WTC11 (cell line): ENCODE results near the gene WDHD1. TPM values are rescaled to one million over a fixed set of nuclear protein-coding genes. Genes with fewer than 3 reads are reported as not detected.

Experiments used
- ATAC-seq: fragments of 200-7000 bp; cut with Tn5 transposase; 2 replicates; pipeline ENCODE4 v1.10.0; 2021; ENCODE audit warnings: mild to moderate bottlenecking, moderate library complexity
- CTCF ChIA-PET: fragments of 300-600 bp; sonication (Branson Sonifier 250); formaldehyde crosslinking; loops from one replicate; lab custom pipeline; 2021; ENCODE audit warnings: antibody characterized with exemption; lab: Charles Lee
- POLR2A ChIA-PET: fragments of 350-600 bp; sonication (Branson Sonifier 250); formaldehyde crosslinking; loops from one replicate; lab custom pipeline; 2021; ENCODE audit warnings: antibody characterized with exemption; lab: Charles Lee
- DNase-seq: peaks from one replicate; pipeline ENCODE4 v3.0.0; 2021; ENCODE audit warnings: low spot score
- H3K27ac Mint-ChIP-seq: 2 replicates; pipeline ENCODE4 v1.8.0; 2021; ENCODE audit warnings: mixed read lengths
- H3K27me3 Mint-ChIP-seq: 2 replicates; pipeline ENCODE4 v1.8.0; 2021; ENCODE audit warnings: low read depth, mild to moderate bottlenecking, moderate library complexity, mixed read lengths
- H3K36me3 Mint-ChIP-seq: 2 replicates; pipeline ENCODE4 v1.8.0; 2021; ENCODE audit warnings: mixed read lengths
- H3K4me1 Mint-ChIP-seq: 2 replicates; pipeline ENCODE4 v1.8.0; 2022; ENCODE audit warnings: mixed read lengths
- H3K4me3 Mint-ChIP-seq: 2 replicates; pipeline ENCODE4 v1.8.0; 2021; ENCODE audit warnings: mild to moderate bottlenecking, moderate library complexity, mixed read lengths
- H3K9me3 Mint-ChIP-seq: 2 replicates; pipeline ENCODE4 v1.8.0; 2021; ENCODE audit warnings: mixed read lengths
- ATF1 ChIP-seq: sonication (generic); formaldehyde crosslinking; IDR thresholded peaks from 2 replicates; pipeline ENCODE4 v1.8.1; 2023; ENCODE audit warnings: mild to moderate bottlenecking, moderate library complexity, missing genetic modification reagents
- ATF2 ChIP-seq: sonication (generic); formaldehyde crosslinking; IDR thresholded peaks from 2 replicates; pipeline ENCODE4 v1.8.1; 2022; ENCODE audit warnings: low read depth, missing genetic modification reagents, borderline replicate concordance
- CBFB ChIP-seq: sonication (generic); formaldehyde crosslinking; IDR thresholded peaks from 2 replicates; pipeline ENCODE4 v1.8.1; 2022; ENCODE audit warnings: mild to moderate bottlenecking, low read depth, missing genetic modification reagents
- E2F4 ChIP-seq: sonication (generic); formaldehyde crosslinking; IDR thresholded peaks from 2 replicates; pipeline ENCODE4 v1.8.1; 2022; ENCODE audit warnings: low read depth, mild to moderate bottlenecking, moderate library complexity, missing genetic modification reagents, borderline replicate concordance
- ERG ChIP-seq: fragments of 250-450 bp; sonication (Bioruptor Pico); IDR thresholded peaks from 2 replicates; pipeline ENCODE4 v1.8.0; 2021; ENCODE audit warnings: mild to moderate bottlenecking
- FOXJ3 ChIP-seq: sonication (generic); formaldehyde crosslinking; IDR thresholded peaks from 2 replicates; pipeline ENCODE4 v1.9.0; 2021; ENCODE audit warnings: missing genetic modification reagents, mild to moderate bottlenecking, borderline replicate concordance
- FOXK1 ChIP-seq: sonication (generic); formaldehyde crosslinking; IDR thresholded peaks from 2 replicates; pipeline ENCODE4 v1.8.0; 2022; ENCODE audit warnings: mild to moderate bottlenecking, moderate library complexity, missing genetic modification reagents
- FOXP1 ChIP-seq: sonication (generic); formaldehyde crosslinking; IDR thresholded peaks from 2 replicates; pipeline ENCODE4 v1.8.0; 2022; ENCODE audit warnings: missing genetic modification reagents, mild to moderate bottlenecking, moderate library complexity, borderline replicate concordance
- GABPB1 ChIP-seq: sonication (generic); formaldehyde crosslinking; IDR thresholded peaks from 2 replicates; pipeline ENCODE4 v1.8.1; 2023; ENCODE audit warnings: mild to moderate bottlenecking, missing genetic modification reagents
- JAZF1 ChIP-seq: fragments of 250-450 bp; sonication (Bioruptor Pico); IDR thresholded peaks from 2 replicates; pipeline ENCODE4 v1.9.0; 2021; ENCODE audit warnings: moderate library complexity, mild to moderate bottlenecking, inconsistent platforms
- JUN ChIP-seq: sonication (generic); formaldehyde crosslinking; IDR thresholded peaks from 2 replicates; pipeline ENCODE4 v1.8.0; 2023; ENCODE audit warnings: mild to moderate bottlenecking, missing genetic modification reagents
- NFATC4 ChIP-seq: fragments of 250-450 bp; sonication (Bioruptor Pico); IDR thresholded peaks from 2 replicates; pipeline ENCODE4 v1.9.0; 2021; ENCODE audit warnings: mild to moderate bottlenecking
- NFE2L1 ChIP-seq: sonication (generic); formaldehyde crosslinking; IDR thresholded peaks from 2 replicates; pipeline ENCODE4 v1.8.1; 2023; ENCODE audit warnings: missing genetic modification reagents
- OVOL2 ChIP-seq: fragments of 250-450 bp; sonication (Bioruptor Pico); IDR thresholded peaks from 2 replicates; pipeline ENCODE4 v1.9.0; 2021; ENCODE audit warnings: mild to moderate bottlenecking, borderline replicate concordance
- TEAD1 ChIP-seq: sonication (generic); formaldehyde crosslinking; IDR thresholded peaks from 2 replicates; pipeline ENCODE4 v1.8.0; 2022; ENCODE audit warnings: mild to moderate bottlenecking, missing genetic modification reagents
- ZBTB43 ChIP-seq: sonication (generic); formaldehyde crosslinking; IDR thresholded peaks from 2 replicates; pipeline ENCODE4 v1.8.1; 2023; ENCODE audit warnings: mild to moderate bottlenecking, missing genetic modification reagents
- ZNF121 ChIP-seq: sonication (generic); formaldehyde crosslinking; IDR thresholded peaks from 2 replicates; pipeline ENCODE4 v1.8.0; 2023; ENCODE audit warnings: missing genetic modification reagents
- ZNF219 ChIP-seq: sonication (generic); formaldehyde crosslinking; IDR thresholded peaks from 2 replicates; pipeline ENCODE4 v1.8.0; 2023; ENCODE audit warnings: missing genetic modification reagents, mild to moderate bottlenecking, borderline replicate concordance
- ZNF396 ChIP-seq: fragments of 250-450 bp; sonication (Bioruptor Pico); IDR thresholded peaks from 2 replicates; pipeline ENCODE4 v1.8.0; 2021; ENCODE audit warnings: mild to moderate bottlenecking, moderate library complexity, borderline replicate concordance
- ZNF671 ChIP-seq: fragments of 250-450 bp; sonication (Bioruptor Pico); IDR thresholded peaks from 2 replicates; pipeline ENCODE4 v1.8.0; 2021; ENCODE audit warnings: mild to moderate bottlenecking
- ZSCAN18 ChIP-seq: fragments of 250-450 bp; sonication (Bioruptor Pico); IDR thresholded peaks from 2 replicates; pipeline ENCODE4 v2.1.2; 2022; ENCODE audit warnings: mild to moderate bottlenecking, moderate library complexity
- total RNA-seq: library from RNA; stranded (reverse); gene quantifications from 3 replicates; pipeline ENCODE4 v1.2.3, GENCODE V29; 2021
- TF ChIP-seq, protein P1 (sequence below): sonication (generic); formaldehyde crosslinking; IDR thresholded peaks from 2 replicates; pipeline ENCODE4 v1.8.1; 2023; ENCODE audit warnings: mild to moderate bottlenecking, missing genetic modification reagents
- TF ChIP-seq, protein P2 (sequence below): sonication (generic); formaldehyde crosslinking; IDR thresholded peaks from 2 replicates; pipeline ENCODE4 v1.8.1; 2023; ENCODE audit warnings: mild to moderate bottlenecking, missing genetic modification reagents, moderate library complexity

Gene WDHD1
- total RNA-seq, 1 experiment from 2014 or later, result 76.1 TPM

DNA sequence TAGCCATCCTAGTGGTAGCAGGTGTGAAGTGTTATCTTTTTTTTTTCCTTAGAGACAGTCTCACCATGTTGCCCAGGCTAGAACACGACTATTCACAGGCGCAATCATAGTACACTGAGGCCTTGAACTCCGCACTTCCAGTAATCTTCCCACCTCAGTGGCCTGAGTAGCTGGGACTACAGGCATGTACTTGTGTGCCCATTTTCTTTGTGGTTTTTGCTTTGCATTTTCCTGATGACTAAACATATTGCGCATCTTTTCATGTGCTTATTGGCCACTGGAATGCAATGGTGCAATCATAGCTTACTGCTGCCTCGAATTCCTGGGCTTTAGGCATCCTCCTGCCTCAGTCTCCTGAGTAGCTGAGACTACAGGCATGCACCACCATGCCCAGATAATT lies 90.9 kb downstream of the WDHD1 start:
- no peak overlapping the region for H3K27ac Mint-ChIP-seq
- no peak for TF ChIP-seq FOXJ3 (CRISPR knock-in tag)
- no peak for TF ChIP-seq ZBTB43 (CRISPR knock-in tag)
- no peak for TF ChIP-seq TEAD1 (CRISPR knock-in tag)
- no peak for TF ChIP-seq FOXP1
- TF ChIP-seq ERG (CRISPR knock-in tag), result no peak
- TF ChIP-seq ZNF121 (CRISPR knock-in tag), result no peak
- no peak for TF ChIP-seq NFATC4 (CRISPR knock-in tag)
- no peak for TF ChIP-seq ATF1 (CRISPR knock-in tag)
- no peak for TF ChIP-seq ATF2 (CRISPR knock-in tag)
- no peak for TF ChIP-seq GABPB1
- no peak for TF ChIP-seq ZNF396 (CRISPR knock-in tag)
- TF ChIP-seq OVOL2 (CRISPR knock-in tag), result no peak
- H3K36me3 Mint-ChIP-seq, result peaks cover 3% of the 10 kb centered on the region; the same call in 1 of the 2 replicates
- no peak overlapping the region for H3K4me3 Mint-ChIP-seq
- no peaks in the 10 kb centered on the region for H3K4me1 Mint-ChIP-seq
- CTCF ChIA-PET, result no interaction called here
- DNase-seq (no peak), ATAC-seq (no peak)
- H3K27me3 Mint-ChIP-seq, result no peaks in the 10 kb centered on the region
- POLR2A ChIA-PET, result no interaction called here
- H3K9me3 Mint-ChIP-seq, result no peaks in the 10 kb centered on the region

DNA sequence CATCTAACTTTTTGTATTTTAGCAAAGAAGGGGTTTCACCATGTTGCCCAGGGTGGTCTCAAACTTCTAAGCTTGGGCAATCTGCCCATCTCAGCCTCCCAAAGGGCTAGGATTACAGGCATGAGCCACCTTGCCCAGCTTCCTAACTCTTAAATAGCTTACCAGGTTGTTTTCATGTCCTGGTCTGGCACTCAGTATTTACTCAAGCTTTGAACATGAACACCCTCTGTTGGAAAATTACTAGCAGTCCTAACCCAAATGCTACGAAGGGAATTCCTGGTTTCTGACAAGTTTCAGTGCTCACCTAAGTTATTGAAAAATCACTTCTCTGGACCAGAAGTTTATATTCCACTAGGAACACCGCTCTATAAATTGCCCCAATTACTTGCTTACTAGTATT lies 91.8 kb downstream of the WDHD1 start:
- no peak for TF ChIP-seq JAZF1 (CRISPR knock-in tag)
- TF ChIP-seq ZNF219 (CRISPR knock-in tag), result no peak
- TF ChIP-seq, all 79 proteins: peak for 0
- Mint-ChIP-seq H3K9me3 (no peaks in the 10 kb centered on the region), H3K27me3 (no peaks in the 10 kb centered on the region), H3K27ac (no peak overlapping the region), H3K36me3 (no peaks in the 10 kb centered on the region), H3K4me3 (no peak overlapping the region), H3K4me1 (no peaks in the 10 kb centered on the region)
- DNase-seq (no peak), ATAC-seq (no peak)
- CTCF ChIA-PET, result no interaction called here
- POLR2A ChIA-PET, result no interaction called here

- DNase-seq (no peak), ATAC-seq (no peak)
- POLR2A ChIA-PET, result no interaction called here
- CTCF ChIA-PET, result interaction anchor here (0.7 kb wide), 1 partner anchor 320 kb away, joined by 3 read pairs; no protein-coding TSS in a partner anchor
- H3K36me3 Mint-ChIP-seq, result no peaks in the 10 kb centered on the region
- no peaks in the 10 kb centered on the region for H3K9me3 Mint-ChIP-seq
- H3K27me3 Mint-ChIP-seq, result no peaks in the 10 kb centered on the region
- H3K4me3 Mint-ChIP-seq, result no peak overlapping the region
- no peak overlapping the region for H3K27ac Mint-ChIP-seq
- H3K4me1 Mint-ChIP-seq, result no peaks in the 10 kb centered on the region
- TF ChIP-seq FOXK1, result no peak
- no peak for TF ChIP-seq ATF2 (CRISPR knock-in tag)
- TF ChIP-seq JUN (CRISPR knock-in tag), result no peak
- TF ChIP-seq CBFB, result no peak
- no peak for TF ChIP-seq E2F4
- no peak for TF ChIP-seq ZSCAN18 (CRISPR knock-in tag)
- TF ChIP-seq JAZF1 (CRISPR knock-in tag), result no peak
- no peak for TF ChIP-seq TEAD1 (CRISPR knock-in tag)
- no peak for TF ChIP-seq NFE2L1 (CRISPR knock-in tag)
- no peak for TF ChIP-seq ZNF671
- no peak for TF ChIP-seq ZNF121 (CRISPR knock-in tag)
- TF ChIP-seq, protein P1, sequence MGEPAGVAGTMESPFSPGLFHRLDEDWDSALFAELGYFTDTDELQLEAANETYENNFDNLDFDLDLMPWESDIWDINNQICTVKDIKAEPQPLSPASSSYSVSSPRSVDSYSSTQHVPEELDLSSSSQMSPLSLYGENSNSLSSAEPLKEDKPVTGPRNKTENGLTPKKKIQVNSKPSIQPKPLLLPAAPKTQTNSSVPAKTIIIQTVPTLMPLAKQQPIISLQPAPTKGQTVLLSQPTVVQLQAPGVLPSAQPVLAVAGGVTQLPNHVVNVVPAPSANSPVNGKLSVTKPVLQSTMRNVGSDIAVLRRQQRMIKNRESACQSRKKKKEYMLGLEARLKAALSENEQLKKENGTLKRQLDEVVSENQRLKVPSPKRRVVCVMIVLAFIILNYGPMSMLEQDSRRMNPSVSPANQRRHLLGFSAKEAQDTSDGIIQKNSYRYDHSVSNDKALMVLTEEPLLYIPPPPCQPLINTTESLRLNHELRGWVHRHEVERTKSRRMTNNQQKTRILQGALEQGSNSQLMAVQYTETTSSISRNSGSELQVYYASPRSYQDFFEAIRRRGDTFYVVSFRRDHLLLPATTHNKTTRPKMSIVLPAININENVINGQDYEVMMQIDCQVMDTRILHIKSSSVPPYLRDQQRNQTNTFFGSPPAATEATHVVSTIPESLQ, result no peak
- TF ChIP-seq, protein P2, sequence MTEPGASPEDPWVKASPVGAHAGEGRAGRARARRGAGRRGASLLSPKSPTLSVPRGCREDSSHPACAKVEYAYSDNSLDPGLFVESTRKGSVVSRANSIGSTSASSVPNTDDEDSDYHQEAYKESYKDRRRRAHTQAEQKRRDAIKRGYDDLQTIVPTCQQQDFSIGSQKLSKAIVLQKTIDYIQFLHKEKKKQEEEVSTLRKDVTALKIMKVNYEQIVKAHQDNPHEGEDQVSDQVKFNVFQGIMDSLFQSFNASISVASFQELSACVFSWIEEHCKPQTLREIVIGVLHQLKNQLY (CRISPR knock-in tag), result no peak
Measured at GRCh38 chr14:54933006-54933405, 93.9 kb downstream of the WDHD1 start.
